SU-DHL-6 (cell line): ENCODE results near the gene TEDC2.

Source experiments
- H2AFZ ChIP-seq: fragments of 200-600 bp; sonication (generic); 2 replicates; pipeline ENCODE4 v1.6.1; 2014; ENCODE audit warnings: low read depth, mild to moderate bottlenecking, moderate library complexity, mixed read lengths, antibody characterized with exemption, low read length; ENCODE audit not compliant: severe bottlenecking
- H3F3A ChIP-seq: fragments of 200-600 bp; shearing (Covaris generic); 2 replicates; pipeline ENCODE4 v1.6.0; 2016; ENCODE audit warnings: antibody characterized with exemption, mild to moderate bottlenecking; ENCODE audit not compliant: insufficient read depth
- H3K27ac ChIP-seq: fragments of 200-600 bp; sonication (generic); 2 replicates; pipeline ENCODE4 v1.5.1; 2016; ENCODE audit warnings: low read depth, mild to moderate bottlenecking, low read length, moderate library complexity, mixed read lengths
- H3K27me3 ChIP-seq: fragments of 200-600 bp; sonication (generic), shearing (Covaris generic); 2 replicates; pipeline ENCODE4 v1.6.0; 2014; ENCODE audit warnings: mild to moderate bottlenecking, low read length
- H3K36me3 ChIP-seq: fragments of 200-600 bp; sonication (generic); 2 replicates; pipeline ENCODE4 v1.6.1; 2014; ENCODE audit warnings: mild to moderate bottlenecking, low read length, mixed read lengths
- H3K4me2 ChIP-seq: fragments of 300-600, 200-600 bp; shearing (Covaris generic), sonication (generic); 2 replicates; pipeline ENCODE4 v1.6.0; 2014; ENCODE audit warnings: low read length, low read depth, mild to moderate bottlenecking; ENCODE audit not compliant: poor library complexity, severe bottlenecking
- H3K4me3 ChIP-seq: fragments of 200-600 bp; sonication (generic); 2 replicates; pipeline ENCODE4 v1.5.1; 2014; ENCODE audit warnings: antibody characterized with exemption, low read length, mild to moderate bottlenecking, mixed read lengths; ENCODE audit not compliant: insufficient read depth, poor library complexity, severe bottlenecking
- H3K79me2 ChIP-seq: fragments of 200-600 bp; sonication (generic); 2 replicates; pipeline ENCODE4 v1.6.1; 2014; ENCODE audit warnings: mild to moderate bottlenecking, low read length, moderate library complexity; ENCODE audit not compliant: insufficient read depth
- H3K9ac ChIP-seq: fragments of 200-600 bp; sonication (generic); 2 replicates; pipeline ENCODE4 v1.7.0; 2014; ENCODE audit warnings: mild to moderate bottlenecking, low read length
- H3K9me2 ChIP-seq: fragments of 200-600 bp; sonication (generic); replicated peaks from 2 replicates; pipeline ENCODE4 v1.6.1; 2014; ENCODE audit warnings: low read length; ENCODE audit not compliant: insufficient read depth
- H3K9me3 ChIP-seq: fragments of 200-600 bp; sonication (generic); 2 replicates; pipeline ENCODE4 v1.6.1; 2014; ENCODE audit warnings: low read length, mixed read lengths; ENCODE audit not compliant: insufficient read depth
- H4K20me1 ChIP-seq: fragments of 200-600 bp; sonication (generic); 2 replicates; pipeline ENCODE4 v1.6.1; 2014; ENCODE audit warnings: low read depth, mild to moderate bottlenecking, antibody characterized with exemption, low read length, moderate library complexity, mixed read lengths
- EZH2phosphoT487 ChIP-seq: fragments of 200-600 bp; sonication (generic), shearing (Covaris generic); conservative IDR thresholded peaks from 2 replicates; pipeline ENCODE4 v1.6.1; 2018; ENCODE audit warnings: mild to moderate bottlenecking, antibody characterized with exemption, low read length, moderate library complexity, mixed read lengths
- TF ChIP-seq, protein P1 (sequence below): fragments of 200-600 bp; sonication (generic); IDR thresholded peaks from one replicate; pipeline ENCODE4 v1.5.1; 2017; ENCODE audit warnings: antibody characterized with exemption, mild to moderate bottlenecking, low read length, moderate library complexity; ENCODE audit not compliant: insufficient read depth, poor library complexity, severe bottlenecking

TEDC2 gene

DNA sequence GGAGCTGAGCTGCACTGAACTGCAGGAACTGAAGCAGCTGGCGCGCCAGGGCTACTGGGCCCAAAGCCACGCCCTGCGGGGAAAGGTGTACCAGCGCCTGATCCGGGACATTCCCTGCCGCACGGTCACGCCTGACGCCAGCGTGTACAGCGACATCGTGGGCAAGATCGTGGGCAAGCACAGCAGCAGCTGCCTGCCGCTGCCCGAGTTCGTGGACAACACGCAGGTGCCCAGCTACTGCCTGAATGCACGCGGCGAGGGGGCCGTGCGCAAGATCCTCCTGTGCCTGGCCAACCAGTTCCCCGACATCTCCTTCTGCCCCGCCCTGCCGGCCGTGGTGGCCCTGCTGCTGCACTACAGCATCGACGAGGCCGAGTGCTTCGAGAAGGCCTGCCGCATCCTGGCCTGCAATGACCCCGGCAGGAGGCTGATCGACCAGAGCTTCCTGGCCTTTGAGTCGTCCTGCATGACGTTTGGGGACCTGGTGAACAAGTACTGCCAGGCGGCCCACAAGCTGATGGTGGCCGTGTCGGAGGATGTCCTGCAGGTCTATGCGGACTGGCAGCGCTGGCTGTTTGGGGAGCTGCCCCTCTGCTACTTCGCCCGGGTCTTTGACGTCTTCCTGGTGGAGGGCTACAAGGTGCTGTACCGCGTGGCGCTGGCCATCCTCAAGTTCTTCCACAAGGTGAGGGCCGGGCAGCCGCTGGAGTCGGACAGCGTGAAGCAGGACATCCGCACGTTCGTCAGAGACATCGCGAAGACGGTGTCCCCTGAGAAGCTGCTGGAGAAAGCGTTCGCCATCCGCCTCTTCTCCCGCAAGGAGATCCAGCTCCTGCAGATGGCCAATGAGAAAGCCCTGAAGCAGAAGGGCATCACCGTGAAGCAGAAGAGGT lies 36.6 kb downstream of the TEDC2 start:
- no peak overlapping the region for H3K9ac ChIP-seq
- no peaks in the 10 kb centered on the region for H4K20me1 ChIP-seq
- no peak overlapping the region for H3K27ac ChIP-seq
- no peaks in the 10 kb centered on the region for H3F3A ChIP-seq
- no peak for TF ChIP-seq EZH2phosphoT487
- TF ChIP-seq, protein P1, sequence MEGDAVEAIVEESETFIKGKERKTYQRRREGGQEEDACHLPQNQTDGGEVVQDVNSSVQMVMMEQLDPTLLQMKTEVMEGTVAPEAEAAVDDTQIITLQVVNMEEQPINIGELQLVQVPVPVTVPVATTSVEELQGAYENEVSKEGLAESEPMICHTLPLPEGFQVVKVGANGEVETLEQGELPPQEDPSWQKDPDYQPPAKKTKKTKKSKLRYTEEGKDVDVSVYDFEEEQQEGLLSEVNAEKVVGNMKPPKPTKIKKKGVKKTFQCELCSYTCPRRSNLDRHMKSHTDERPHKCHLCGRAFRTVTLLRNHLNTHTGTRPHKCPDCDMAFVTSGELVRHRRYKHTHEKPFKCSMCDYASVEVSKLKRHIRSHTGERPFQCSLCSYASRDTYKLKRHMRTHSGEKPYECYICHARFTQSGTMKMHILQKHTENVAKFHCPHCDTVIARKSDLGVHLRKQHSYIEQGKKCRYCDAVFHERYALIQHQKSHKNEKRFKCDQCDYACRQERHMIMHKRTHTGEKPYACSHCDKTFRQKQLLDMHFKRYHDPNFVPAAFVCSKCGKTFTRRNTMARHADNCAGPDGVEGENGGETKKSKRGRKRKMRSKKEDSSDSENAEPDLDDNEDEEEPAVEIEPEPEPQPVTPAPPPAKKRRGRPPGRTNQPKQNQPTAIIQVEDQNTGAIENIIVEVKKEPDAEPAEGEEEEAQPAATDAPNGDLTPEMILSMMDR: no peak
- no peaks in the 10 kb centered on the region for H3K36me3 ChIP-seq
- no peak overlapping the region for H2AFZ ChIP-seq
- H3K27me3 ChIP-seq: no peaks in the 10 kb centered on the region
- no peaks in the 10 kb centered on the region for H3K79me2 ChIP-seq
- no peak overlapping the region for H3K4me2 ChIP-seq
- H3K9me2 ChIP-seq: no peaks in the 10 kb centered on the region
- H3K9me3 ChIP-seq: no peaks in the 10 kb centered on the region
- H3K4me3 ChIP-seq: no peak overlapping the region

DNA sequence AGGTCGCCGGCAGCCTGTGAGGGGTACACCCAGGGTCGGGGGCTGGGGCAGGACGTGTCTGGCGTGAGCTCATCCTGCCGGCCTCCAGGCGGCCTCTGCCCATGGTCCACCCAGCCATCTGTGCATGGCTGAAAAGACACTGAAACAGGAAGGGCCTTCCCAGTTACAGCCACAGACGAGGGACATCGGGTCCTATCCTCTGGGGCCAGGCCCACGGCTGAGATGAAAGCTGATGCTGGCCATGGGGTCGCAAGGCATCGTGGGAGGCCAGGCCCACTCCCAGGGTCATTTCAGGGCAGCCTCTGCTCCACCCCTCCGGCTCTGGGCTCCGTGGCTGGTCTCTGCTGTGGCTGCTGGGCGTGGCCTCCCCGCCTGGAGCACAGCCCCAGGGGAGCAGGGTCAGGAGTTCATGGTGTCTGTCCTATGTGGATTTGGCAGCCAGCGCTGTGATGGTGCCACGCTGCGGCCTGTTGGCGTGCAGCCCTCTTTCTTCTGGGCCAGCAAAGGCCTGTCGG lies 37.3 kb downstream of the TEDC2 start:
- H3F3A ChIP-seq: no peaks in the 10 kb centered on the region
- TF ChIP-seq, protein P1: no peak
- no peak for TF ChIP-seq EZH2phosphoT487
- H3K4me2 ChIP-seq: no peak overlapping the region
- no peak overlapping the region for H2AFZ ChIP-seq
- no peaks in the 10 kb centered on the region for H4K20me1 ChIP-seq
- H3K9ac ChIP-seq: no peak overlapping the region
- no peak overlapping the region for H3K27ac ChIP-seq
- no peaks in the 10 kb centered on the region for H3K36me3 ChIP-seq
- H3K4me3 ChIP-seq: no peak overlapping the region
- no peaks in the 10 kb centered on the region for H3K79me2 ChIP-seq
- no peaks in the 10 kb centered on the region for H3K9me2 ChIP-seq
- H3K27me3 ChIP-seq: no peaks in the 10 kb centered on the region
- H3K9me3 ChIP-seq: no peaks in the 10 kb centered on the region

DNA sequence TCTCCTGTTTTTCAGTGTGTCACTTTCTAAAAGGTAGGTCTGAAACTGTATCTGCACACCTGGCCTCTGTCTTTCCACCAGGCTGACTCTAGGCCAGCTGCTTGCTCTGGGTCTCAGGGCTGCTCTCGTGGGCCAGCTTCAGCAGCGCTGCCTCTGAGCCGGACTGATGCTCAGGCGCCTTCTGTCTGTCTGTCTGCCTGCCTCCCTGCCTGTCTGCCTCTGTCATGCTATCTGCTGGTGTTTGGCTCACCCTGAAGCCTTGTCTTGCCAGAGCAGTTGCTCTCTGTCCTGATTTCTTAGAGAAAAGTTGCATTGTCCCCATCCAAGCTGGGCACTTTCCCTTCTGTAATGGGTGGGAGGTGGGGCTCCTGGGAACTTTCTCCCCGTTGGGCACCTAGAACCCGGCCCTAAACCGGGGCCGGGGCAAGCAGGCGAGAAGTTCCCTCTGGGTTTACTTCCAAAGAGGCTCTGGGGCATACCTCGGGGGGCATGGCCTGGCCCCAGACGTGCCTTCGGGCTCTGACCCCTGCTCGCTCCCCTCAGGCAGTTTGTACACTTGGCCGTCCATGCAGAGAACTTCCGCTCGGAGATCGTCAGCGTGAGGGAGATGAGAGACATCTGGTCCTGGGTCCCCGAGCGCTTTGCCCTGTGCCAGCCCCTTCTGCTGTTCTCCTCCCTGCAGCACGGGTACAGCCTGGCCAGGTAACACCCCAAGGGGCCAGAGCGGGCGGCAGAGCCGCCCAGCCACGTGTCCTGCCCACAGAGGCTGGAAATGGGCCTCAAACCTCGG lies 38.0 kb downstream of the TEDC2 start:
- no peaks in the 10 kb centered on the region for H3K36me3 ChIP-seq

More for the DNA sequence above, 38.0 kb downstream of the TEDC2 start:
- no peak overlapping the region for H3K9ac ChIP-seq
- no peaks in the 10 kb centered on the region for H3K9me3 ChIP-seq
- TF ChIP-seq EZH2phosphoT487: no peak
- TF ChIP-seq, protein P1: no peak
- no peak overlapping the region for H3K4me2 ChIP-seq
- H4K20me1 ChIP-seq: no peaks in the 10 kb centered on the region
- H3F3A ChIP-seq: no peaks in the 10 kb centered on the region
- no peak overlapping the region for H3K4me3 ChIP-seq
- H3K27me3 ChIP-seq: no peaks in the 10 kb centered on the region
- H3K9me2 ChIP-seq: no peaks in the 10 kb centered on the region
- H3K27ac ChIP-seq: no peak overlapping the region
- H2AFZ ChIP-seq: no peak overlapping the region
- H3K79me2 ChIP-seq: no peaks in the 10 kb centered on the region
